ENCODE results near the gene JAM3.

DNA sequence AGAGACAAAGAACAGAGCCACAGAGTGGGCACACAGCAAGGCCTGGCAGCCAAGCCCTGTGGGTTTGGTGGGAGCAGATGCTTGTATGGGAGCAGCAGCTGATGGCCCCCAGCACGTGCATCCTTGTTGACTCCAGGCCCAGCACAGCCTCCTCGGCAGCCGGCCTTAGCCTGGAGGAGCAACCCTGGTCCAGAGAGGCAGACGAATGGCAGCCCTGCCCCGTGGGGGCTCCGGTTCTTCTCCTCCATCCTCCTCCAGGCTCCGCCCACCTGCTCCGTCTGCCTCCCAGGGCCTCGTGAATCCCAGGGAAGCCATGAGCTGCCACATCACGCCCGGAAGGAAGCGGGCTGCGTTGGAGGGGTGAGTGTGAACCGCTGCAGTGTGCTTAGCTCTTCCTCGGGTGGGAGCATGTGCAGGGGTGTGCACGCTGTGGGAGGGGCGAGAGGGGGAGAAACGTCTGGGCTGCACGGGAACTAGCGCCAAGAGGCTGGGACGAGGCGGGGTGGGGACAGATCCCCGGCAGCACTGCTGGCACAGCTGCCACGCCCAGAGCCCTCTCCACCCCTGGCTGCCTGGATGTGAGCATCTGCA lies 36.3 kb upstream of the JAM3 start:
- TF ChIP-seq POLR2A (IDR thresholded peaks at IDR 0.05; ENCODE audit: low read depth, low read length): no peak
- TF ChIP-seq POLR2AphosphoS5 (IDR thresholded peaks at IDR 0.05; ENCODE audit: low read depth, low read length): no peak
